NCI-H1694 (cell line): ENCODE results near the gene CPO.

Experiments used
- DNase-seq: peaks from one replicate; lab custom pipeline; 2025; lab: John Stamatoyannopoulos, UW

CPO gene

DNA sequence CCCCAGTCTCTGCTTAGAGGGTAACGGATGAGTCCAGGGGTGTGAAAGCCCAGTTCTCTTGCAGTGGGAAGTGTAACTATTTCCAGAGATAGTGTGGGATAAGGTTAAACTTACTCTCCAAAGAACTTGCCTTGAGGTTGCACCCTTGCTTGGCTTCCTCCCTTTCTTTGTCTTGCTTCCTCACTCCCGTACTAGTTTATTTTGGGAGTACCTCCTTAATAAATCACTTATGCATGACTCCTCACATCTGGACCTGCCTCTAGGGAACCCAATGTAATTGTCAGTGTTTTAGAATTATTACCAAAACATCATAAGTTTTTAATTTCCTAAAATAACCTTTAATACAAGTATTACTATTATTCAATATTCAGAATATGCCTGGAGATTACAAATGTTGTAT lies 35.2 kb downstream of the CPO start:
- DNase-seq: no peak

DNA sequence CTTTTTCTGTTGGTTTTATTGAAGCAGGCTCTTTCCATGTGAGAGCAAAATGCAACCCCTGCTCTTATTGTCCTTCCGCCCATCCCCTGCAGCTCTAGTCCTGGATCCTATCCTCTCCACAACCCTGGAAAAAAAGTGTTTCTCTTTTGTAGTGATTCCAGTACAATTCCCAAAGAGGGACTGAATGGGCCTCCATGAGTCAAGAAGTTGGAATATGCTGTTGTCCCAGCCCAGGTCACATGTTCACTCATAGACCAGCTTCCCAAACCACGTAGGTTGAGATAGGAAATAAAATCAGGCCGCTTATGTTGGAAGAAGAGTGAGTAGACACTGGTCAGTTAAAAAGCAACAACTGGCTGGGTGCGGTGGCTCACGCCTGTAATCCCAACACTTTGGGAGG lies 39.4 kb downstream of the CPO start:
- DNase-seq: no peak

DNA sequence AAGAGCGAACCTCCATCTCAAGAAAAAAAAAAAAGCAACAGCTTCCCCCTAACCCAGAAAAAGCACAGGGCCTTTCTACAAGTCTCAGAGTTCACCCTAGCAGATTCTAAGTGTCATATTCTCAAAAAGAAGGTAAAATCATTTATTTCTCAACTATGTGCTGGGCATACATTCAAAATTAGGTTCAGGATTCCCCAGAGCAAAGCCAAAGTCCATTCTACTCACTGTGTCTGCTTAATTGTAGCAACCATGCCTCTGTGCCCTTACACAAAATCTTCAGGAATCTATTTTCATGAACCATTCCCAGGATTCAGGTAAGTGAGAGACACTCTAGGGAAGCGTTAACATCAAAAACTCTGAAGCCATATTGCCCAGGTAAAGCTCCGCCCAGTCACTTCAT lies 40.0 kb downstream of the CPO start:
- no peak for DNase-seq

DNA sequence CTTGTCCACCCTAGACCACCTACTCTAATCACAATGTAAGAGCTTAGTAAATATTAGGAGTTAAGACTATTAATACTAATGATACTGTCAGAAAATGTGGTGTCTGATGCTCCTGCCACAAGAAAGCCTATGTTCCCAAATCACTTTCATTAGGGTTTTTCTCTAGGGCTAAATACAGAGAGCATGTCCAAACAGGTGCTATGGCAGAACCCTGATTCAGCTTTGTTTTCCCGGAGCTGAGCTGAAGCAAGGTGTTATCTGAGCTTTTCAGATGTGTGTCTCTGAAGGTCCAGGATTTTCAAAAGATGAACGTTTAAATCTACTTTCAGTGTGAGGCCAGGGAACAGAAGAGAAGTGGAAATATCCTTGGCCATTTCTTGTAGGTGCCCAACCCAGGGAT lies 40.6 kb downstream of the CPO start:
- DNase-seq: no peak

DNA sequence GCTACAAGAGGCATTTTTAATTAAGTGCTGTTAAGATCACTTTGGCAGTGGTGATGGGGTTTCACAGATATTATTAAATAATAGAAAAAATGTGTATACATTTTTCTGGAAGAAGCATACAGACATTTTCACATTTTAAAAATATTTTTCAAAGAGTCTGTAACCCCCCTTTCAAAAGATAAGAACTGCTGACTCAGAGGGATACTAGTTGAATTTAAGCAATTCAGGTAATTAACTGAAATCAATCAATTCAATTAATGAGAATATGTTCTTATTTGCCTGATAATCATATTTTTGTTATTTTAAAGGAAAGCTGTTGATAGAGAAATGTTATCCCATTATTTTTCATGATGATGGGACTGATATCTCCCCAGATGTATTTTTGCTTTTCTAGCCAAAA lies 41.1 kb downstream of the CPO start:
- DNase-seq: no peak

DNA sequence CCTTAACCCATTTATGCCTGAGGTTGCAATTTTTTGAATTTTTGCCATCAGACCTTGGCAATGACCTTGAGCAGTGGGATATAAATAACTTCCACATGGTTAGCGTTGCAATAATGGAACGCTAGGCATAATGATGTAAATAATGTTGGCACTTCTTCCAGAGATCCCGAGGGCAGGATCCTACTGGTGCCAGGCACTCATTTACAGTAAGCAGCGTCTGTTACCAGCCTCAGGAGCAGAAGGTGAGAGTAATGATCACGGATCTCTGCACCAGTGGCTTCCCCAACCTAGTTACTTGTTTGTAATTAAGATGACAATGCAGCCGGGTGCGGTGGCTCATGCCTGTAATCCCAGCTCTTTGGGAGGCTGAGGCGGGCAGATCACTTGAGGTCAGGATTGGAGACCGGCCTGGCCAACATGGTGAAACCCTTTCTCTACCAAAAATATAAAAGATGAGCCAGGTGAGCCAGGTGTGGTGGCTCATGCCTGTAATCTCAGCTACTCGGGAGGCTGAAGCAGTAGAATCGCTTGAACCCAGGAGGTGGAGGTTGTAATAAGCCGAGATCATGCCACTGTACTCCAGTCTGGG lies 41.9 kb downstream of the CPO start:
- peak; percentile 99 for DNase-seq

DNA sequence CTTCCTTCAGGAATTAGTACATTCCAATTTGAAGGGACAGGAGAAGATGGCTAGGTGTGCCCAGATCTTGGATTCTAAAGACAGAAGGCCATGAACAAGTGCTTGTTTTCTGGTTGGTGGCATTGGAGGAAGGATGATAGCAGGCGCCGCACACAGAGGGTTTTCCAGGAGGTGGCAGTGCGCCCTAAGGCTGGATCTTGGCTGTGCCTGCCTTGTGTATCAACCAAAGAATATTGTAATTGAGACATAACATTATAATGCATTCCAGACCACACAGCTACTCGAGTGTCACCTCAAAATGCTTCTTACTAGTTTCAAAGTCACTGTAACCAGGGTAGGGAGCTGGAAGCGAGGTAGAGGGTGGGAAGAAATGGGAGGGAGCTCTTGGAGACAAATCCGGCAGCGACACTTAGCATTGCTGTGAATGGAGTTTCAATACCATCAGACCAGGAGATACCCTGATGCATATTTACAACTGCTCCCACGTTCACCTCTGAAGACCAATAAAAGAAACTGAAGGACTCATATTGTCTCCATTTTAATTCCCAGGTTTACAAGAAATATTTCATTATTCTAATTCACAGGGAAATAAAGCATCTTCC lies 42.5 kb downstream of the CPO start:
- DNase-seq: peak; percentile 95

DNA sequence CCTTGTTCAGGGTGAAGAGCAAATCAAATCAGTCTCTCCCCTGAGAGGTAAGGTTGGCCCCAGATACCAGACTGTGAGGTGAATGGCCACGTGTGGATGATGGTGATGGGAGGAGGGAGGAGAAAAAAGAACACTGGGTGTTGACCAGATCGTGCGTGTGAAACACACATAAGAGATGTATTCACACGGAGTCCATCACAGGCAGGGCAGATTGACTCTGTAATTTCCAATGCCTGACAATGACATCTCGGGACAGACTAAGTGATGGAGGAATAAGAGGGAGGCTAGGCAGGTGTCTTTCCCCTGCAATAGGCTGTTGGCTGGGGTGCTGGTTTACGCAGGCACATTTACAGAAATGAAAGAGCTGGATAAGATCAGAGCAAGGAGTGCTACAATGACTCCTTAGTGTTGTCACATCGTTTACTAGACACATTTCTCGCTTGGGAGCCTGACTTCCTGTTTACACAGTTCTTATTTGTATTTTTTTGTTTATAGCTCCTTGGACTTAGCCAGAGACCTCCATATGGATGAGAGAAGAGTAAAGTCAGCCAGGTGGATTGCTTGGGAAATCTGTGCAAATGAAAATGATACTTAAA lies 43.1 kb downstream of the CPO start:
- DNase-seq: no peak

DNA sequence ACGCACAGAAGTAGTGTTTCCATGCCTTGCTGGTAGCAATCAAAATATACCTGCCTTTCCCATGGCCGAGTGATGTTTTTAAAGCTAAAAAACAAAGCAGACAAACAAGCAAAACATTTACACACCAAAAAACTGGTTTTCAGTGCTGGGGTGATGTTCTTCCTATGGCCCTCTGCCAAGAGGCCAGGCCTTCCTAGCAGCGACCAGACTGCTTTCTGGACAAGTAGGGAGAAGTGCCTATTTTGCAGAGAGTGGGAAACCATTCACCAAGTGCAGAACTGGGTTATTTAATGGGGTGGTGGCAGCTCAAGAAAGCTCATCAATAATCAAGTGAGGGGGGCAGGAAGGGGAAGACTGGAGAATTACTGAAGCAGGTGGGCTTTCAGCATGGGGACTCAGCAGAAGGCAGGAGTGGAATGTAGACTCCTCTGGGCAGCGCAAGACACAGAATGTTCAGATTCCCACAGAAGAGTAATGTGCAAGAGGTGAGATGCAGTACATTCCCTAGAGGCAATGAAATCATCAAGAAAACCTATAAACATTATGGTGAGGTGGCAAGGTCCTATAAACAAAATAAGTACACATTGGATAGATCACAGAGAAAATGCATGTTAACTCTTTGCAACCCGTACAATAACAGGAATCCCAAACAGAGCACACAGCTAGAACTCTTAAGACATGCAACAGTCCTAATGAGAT lies 44.0 kb downstream of the CPO start:
- no peak for DNase-seq

DNA sequence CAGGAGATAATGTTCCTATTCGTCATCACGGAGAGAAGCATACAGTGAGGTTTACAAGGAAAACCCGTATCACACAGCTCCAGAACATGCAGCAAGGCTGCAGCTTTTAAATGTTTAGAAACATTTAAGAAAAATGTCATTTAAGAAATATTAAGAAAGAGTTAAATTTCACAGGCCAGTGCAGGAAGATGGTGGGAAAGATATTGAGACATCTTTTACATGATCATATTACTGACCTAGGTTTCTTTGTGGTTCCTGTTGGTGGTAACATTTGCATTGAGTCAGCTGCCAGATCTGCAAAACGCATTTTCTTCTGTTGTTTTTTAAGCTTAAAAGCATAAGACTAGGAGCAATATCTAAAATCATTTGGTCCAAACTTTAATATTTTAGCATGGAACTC lies 44.9 kb downstream of the CPO start:
- DNase-seq: no peak

DNA sequence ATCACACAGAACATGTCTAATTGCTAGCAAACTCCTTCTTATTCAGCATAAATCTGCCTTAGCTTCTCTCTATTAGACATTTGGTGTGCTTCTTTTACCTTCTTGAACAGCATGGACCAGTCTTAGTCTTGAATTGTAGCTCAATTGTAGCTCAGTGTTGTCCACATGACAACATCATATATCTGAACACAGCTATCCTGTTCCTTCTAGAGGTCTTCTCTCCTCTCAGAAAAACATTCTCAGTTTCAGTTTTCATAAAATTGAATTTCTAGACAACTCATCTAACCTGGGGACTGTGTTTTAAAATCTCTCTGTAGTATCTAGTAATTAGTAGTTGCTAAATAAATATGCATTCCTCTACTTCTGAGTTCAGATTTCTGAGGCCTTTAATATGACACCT lies 47.6 kb downstream of the CPO start:
- DNase-seq: no peak

DNA sequence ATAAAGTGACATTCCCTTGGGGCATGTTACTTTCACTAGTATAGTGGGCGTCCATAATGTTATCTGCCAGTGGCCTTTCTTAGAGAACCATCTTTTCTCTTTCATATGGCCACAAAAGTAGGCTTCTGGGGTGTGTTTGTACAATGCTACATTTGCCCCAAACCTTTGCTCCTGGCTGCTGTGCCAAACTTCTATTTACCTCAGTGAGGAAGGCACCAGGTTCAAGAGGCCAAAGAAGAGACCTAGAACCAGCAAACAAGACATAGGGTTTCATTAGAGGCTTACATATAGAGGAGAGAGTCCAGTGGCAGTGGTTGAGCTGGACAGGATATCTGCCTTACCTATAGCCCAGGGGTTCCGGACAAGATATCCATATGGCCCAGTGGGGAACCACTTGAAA lies 48.5 kb downstream of the CPO start:
- no peak for DNase-seq

DNA sequence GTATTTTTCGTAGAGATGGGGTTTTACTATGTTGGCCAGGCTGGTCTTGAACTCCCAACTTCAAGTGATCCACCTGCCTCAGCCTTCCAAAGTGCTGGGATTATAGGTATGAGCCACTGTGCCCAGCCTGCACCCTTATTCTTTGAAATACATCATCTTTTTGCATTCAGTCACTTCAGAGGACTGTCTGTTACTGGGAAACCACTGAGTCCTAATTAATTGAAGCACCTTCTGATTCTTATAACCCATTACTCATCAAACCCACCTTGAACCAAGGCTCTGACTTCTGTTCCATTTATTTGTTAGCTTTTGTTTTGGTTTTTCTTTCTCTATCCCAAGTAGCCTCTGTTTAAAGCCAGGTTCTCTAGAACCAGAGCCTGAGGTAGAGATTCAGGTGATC lies 49.6 kb downstream of the CPO start:
- DNase-seq: no peak

DNA sequence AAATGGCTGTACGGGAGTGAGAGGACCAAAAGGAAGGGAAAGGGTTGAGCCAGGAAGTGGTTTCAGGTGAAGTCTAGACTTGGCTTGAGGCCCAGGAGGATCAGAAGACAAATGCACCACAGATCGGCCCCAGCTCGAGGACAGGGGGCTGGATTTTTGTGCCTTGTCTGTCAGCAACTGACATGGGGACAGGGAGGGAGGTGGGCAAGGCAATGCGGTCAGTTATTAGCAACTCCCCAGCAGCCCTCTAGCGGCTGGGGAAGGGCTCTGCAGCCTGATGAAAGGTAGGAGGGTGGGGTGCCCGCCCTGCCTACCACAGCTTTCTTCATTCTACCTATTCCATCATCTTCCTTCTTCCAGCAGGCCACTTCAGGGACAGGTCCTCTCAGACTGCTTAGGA lies 50.0 kb downstream of the CPO start:
- DNase-seq: no peak

DNA sequence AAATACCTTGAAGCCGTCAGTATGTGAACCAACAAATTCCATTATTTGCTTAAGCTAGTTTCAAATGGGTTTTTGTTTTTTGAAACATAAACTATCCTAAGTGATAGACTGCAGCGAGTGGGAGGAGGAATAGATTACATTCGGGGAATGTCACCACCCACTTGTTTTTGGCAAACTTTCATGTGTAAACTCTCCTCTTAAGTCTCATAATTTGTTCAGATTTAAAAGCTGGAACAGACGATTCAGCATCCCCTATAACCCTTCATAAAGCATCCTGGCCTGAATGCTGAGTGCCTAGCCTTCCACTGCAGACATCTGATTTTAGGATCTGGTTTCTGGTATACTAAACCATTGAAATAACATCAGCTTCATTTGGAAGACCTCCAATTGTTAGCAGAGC lies 51.0 kb downstream of the CPO start:
- DNase-seq: no peak

DNA sequence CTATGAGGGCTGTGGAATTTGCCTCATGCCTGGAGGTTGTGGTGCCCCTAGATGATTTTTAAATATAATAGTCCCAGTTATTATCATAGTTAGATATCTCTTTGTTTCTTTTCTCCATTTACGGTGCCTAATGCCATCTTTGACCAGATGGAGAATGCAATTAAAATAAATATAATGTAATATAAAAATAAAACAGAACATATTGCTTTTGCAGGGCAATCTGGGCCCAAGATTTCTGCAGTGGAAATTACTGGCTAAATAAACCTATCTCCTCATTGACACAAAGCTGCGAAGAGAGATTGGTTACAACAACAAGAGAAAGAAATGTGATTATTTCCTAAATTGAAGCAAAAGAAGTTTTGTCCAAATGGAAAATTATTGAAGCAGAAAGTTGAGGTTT lies 51.8 kb downstream of the CPO start:
- DNase-seq: no peak

DNA sequence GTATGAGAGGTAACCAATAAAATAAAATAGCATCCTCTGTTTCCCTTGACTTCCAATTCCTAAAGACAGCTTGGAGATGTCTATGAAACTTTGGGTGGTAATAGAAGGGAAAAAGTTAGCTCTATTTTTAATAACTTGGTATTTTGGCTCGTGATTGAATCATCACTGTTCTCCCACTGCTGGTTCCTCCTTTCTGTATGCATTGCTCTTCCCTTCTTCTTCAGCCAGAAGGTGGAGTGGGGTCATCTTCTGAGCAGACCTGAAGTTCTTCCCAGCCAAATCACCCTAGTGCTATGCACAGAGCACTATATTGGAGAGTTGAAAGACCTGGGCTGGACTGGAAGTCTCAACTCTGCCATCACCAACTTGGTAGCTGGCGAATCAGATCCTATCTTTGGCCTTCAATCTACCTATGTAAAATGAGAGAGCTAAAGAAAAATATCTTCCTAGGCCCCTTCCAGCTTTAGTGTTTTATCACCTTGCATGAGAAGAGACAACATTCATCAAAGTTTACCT lies 54.1 kb downstream of the CPO start:
- no peak for DNase-seq

DNA sequence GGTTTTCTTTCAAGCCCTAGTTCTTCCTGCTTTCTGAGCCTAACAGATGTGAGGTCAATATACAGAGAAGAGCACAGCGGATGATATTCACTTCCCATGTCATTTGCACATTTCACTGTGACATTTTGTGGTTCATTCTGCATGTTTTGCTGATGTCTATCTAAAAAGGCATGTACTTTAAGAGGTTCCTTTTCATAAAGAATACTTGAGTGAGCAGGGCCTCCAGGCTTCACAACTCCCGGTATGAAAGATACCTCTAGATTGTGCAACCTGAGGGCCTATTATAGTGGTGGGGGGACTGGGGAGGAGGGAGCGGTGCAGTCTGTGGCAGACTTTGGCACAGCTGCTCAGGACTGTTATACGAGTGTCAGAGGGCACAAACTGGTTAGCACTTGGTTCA lies 54.6 kb downstream of the CPO start:
- DNase-seq: no peak

DNA sequence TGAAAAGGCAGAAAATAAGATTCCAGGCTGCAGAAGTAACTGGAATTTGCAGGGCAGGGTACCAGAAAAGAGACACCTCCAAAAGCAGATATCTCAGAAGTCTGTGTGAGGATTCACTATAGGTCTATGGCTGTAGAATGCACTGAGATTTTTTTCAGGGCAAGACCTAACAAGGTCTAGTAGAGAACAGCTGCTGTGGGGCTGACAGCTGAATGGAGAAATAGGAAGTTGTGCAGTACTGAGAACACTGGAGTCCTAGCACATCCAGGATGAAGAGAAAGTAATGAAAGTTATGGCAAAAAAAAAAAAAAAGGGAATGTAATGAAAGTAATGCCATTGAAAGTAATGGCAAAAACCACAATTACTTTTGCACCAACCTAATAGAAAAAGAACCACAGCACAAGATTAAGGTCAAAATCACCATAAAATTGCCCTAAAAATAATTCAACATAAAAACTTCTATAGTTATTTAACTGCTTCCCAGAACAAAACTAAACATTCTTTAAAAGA lies 57.3 kb downstream of the CPO start:
- no peak for DNase-seq

DNA sequence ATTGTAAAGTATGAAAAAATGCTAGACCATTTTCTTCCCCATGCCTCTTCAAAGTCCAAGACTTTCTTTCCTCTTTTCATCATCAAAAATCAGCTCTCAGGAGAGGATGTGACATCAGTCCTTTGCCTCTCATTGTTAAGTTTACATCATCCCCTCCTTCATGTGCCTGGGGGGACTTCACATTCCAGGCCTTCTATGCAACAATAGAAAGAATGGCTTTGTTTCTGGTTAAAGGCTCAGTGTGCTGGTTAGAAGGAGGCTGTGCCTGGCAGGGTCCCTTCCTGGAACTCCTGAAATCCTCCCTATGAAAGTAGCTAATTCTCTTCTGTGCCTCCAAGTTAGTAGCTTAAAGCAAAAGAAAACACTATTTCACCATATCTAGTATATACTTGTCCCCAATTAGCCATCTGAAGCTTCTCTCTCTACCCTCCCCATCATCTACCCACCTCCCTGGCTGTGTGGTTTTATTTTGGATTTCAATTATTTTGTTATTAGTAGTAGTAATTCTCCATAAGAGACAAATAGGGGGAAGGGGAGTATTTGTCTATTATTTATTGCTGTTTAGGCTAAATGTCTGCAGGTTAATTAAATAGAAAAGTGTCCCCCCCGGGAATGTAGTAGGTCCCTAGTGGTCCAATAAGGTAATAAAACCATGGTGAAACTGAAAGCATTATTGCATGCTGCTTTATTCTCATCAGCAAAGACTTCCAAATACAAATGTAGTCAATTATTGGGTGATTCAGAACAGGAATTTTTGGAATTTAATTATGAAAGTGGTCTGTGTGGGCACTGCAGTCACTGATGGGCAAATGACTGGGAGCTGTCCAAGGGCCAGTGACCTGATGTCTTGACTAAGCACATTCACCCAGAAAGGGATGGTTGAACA lies 69.0 kb downstream of the CPO start:
- DNase-seq: no peak

DNA sequence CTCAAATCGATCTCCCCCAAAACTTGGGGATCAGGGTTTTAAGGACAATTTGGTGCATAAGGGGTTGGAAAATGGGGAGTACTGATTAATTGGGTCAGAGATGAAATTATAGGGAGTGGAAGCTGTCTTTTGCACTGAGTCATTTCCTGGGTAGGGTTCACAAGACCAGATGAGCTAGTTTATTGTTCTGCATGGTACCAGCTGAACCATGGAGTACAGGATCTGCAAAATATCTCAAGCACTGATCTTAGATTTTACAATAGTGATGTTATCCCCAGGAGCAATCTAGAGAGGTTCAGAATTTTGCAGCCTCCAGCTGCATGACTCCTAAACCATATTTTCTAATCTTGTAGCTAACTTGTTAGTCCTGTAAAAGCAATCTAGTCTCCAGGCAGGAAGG lies 73.1 kb downstream of the CPO start:
- no peak for DNase-seq

DNA sequence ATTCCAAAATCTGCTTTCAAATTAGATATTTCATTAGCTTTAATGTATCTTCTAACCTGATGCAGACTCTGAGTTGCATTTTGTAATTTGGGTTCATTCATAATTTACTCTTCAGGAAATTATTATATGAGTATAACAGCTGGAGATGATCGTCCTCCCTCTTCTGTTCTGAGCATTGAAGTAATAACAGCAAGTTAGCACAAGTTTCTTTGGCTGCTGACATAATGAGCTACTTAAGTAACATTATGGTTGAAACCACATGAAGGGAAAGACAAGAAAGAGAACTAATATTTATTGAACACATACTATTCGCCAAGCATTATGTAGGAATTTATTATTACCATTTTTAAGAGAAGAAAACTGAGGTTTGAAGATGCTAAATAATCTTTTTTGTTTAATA lies 75.1 kb downstream of the CPO start:
- DNase-seq: no peak
